ENCODE measurements around the gene C10orf90.

C10orf90 gene

DNA sequence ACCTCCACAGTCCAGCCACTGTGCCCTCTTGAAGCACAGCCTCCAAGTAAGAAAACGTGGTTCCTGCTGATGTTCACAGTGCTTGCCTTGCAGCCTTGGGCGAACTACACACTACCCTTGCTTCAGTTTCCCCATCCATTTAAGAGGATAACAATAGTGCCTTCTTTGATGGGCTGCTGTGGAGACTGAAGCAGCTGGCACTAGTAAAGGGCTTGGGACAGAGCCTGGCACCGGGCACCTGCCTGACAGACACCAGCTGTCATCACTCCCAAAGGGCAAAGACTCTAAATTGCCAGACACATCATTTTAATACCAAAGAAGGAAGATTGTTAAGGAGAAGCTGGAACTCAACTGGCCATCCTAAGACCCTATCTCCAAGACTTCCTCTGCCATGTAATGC lies 3.1 kb upstream of the C10orf90 start:
- DNase-seq (ENCODE audit: low read depth in 2 of 2), result no peak

- DNase-seq (ENCODE audit: low read depth in 2 of 2), result no peak
Observed at GRCh38 chr10:126671402-126671975, 996 bp upstream of the C10orf90 start.

- DNase-seq (ENCODE audit: low read depth in 2 of 2), result no peak
Observed at GRCh38 chr10:126670895-126671261, 385 bp upstream of the C10orf90 start.

- no peak for DNase-seq (ENCODE audit: low read depth in 2 of 2)
Observed at GRCh38 chr10:126669168-126669567, 1.3 kb downstream of the C10orf90 start.

- DNase-seq (ENCODE audit: low read depth in 2 of 2), result no peak
Observed at GRCh38 chr10:126668505-126668904, 2.0 kb downstream of the C10orf90 start.

DNA sequence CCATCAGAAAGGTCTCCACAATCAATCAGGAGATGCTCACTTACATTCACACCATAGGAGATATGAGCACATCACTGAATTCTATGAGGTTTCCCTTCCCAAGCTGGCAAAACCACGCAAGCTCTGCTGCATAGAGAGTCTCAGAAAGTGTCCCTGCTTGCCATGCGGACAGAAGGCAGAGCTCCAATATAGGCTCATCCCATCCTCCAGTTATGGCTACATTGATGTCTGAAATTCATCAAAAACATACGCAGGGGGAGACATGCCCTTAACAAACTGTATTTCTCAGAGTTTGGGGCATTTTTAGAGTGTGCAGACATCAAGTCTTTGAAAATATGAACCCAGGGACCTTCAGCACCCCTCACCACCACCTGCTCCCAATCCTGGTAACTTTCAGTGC lies 2.9 kb downstream of the C10orf90 start:
- no peak for DNase-seq (ENCODE audit: low read depth in 2 of 2)

- DNase-seq (ENCODE audit: low read depth in 2 of 2), result no peak
Observed at GRCh38 chr10:126665207-126665606, 5.3 kb downstream of the C10orf90 start.

- no peak for DNase-seq (ENCODE audit: low read depth in 2 of 2)
Observed at GRCh38 chr10:126663880-126664279, 6.6 kb downstream of the C10orf90 start.

GRCh38 chr10:126663328-126663727 lies 7.2 kb downstream of the C10orf90 start:
- no peak for DNase-seq (ENCODE audit: low read depth in 2 of 2)

GRCh38 chr10:126661841-126662515 lies 8.5 kb downstream of the C10orf90 start:
- DNase-seq (ENCODE audit: low read depth in 2 of 2), result no peak

DNA sequence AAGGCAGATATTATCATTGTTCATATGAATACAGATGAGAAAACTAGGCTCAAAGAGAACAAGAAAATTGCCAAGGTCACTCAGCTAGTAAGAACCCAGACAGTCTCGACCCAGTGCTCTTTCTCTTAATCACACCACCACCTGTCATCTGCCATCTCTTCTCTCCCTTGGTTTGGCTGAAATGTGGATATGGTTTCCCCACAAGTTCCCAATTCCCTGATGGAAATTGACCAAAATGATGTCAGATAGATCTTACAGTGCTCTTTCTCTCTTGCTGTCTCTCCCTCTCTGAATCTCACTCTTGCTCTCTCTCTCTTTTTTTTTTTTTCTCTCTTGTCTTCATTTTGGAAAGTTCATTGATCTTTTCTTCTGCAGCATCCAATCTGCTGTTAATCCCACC lies 9.1 kb downstream of the C10orf90 start:
- no peak for DNase-seq (ENCODE audit: low read depth in 2 of 2)

DNA sequence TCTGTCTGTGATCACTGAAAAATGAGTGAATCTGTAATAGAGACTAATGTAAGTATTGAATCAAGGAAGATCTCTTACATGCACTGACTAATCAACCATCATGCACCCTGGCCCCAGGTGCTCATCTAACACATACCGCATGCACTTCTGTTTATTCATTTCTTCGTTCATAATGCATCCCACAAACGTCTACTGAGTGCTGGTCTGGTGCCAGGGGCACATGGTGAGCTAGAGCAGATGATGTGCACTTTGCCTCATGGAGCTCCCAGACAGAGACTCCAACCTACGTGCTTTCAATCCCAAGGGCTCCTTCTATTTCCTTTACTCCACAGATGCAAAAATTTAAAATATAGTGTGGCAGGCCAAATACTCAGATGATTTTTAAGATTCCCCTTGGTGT lies 10.7 kb downstream of the C10orf90 start:
- no peak for DNase-seq (ENCODE audit: low read depth in 2 of 2)

DNA sequence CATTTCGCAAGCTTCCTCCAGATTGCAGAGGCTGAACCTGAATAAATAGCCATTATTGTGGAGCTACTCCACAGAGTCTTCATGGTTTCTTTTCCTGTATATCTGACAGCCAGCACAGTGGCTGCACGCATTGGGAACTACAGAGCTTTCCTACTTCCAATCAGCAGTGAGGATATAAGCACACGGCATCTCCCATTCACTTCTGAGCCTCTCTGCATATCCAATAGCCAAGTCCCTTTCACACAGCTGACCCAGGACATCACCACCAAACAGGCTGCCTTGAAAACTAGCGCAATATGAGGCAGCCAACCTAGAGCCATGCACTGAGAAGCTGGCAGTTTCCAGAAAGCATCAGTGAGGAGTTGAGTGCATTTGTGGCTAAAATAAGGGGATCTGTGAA lies 11.6 kb downstream of the C10orf90 start:
- DNase-seq (ENCODE audit: low read depth in 2 of 2), result no peak

GRCh38 chr10:126654579-126654978 lies 15.9 kb downstream of the C10orf90 start:
- DNase-seq (ENCODE audit: low read depth in 2 of 2), result no peak

DNA sequence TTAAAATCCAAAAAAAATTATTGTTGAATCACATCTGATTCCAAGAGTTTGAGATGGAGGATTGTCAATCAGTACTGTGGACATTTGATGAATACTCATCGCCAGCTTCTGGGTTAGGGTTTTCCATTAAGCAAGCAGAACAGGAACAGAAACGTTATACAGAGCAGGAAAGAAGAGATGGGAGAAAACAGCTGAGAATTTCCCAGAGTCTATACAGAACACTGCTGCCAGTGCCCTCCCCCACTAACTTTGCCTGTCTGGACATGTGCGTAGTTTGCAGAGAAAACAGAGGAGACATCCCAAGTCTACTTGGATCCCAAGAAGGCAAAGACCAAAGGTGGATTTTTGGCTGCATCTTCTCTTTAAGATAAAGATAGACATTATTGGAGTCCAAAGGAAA lies 19.0 kb downstream of the C10orf90 start:
- DNase-seq (ENCODE audit: low read depth in 2 of 2), result no peak

- DNase-seq (ENCODE audit: low read depth in 2 of 2), result no peak
Observed at GRCh38 chr10:126650161-126650560, 20.3 kb downstream of the C10orf90 start.

GRCh38 chr10:126647116-126647515 lies 23.4 kb downstream of the C10orf90 start:
- DNase-seq (ENCODE audit: low read depth in 2 of 2), result no peak

- DNase-seq (ENCODE audit: low read depth in 2 of 2), result no peak
Observed at GRCh38 chr10:126646110-126646509, 24.4 kb downstream of the C10orf90 start.

GRCh38 chr10:126640401-126640800 lies 30.1 kb downstream of the C10orf90 start:
- DNase-seq (ENCODE audit: low read depth in 2 of 2), result no peak

- no peak for DNase-seq (ENCODE audit: low read depth in 2 of 2)
Observed at GRCh38 chr10:126639084-126639483, 31.4 kb downstream of the C10orf90 start.

GRCh38 chr10:126638542-126638941 lies 32.0 kb downstream of the C10orf90 start:
- no peak for DNase-seq (ENCODE audit: low read depth in 2 of 2)

- no peak for DNase-seq (ENCODE audit: low read depth in 2 of 2)
Observed at GRCh38 chr10:126637501-126637900, 33.0 kb downstream of the C10orf90 start.

DNA sequence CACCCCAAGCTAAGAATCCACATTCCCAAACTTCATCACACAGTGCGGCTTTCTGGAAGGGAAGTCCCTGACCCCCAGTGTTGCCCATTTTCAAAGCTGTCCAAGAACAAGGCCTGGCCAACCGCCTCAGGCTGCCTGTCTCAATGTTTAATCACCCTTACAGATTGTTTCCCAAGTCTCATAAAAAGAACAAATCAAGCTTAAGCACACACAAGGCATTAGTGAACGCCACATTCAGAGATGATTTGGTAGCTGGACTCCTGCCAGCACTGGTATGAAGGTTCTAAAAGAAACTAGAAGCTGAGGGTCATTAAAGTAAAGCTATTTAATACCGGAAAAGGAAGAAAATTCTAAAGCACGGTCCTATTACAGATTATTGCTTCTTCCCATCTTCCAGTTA lies 35.6 kb downstream of the C10orf90 start:
- DNase-seq (ENCODE audit: low read depth in 2 of 2), result no peak

DNA sequence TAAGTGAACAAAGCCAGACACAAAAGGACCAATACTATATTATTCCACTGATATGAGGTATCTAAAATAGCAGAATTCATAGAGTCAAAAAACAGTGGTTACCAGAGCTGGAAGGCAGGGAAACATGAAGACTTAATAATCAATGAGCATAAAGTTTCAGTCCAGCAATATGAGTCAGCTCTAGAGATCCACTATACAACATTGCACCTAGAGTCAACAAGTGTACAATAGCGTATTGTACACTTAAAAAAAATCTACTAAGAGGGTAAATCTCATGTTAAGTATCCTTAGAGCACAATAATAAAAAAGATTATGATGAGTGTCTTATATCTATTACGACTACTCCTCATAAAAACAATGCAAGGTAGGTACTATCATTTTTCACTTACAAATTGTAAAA lies 36.1 kb downstream of the C10orf90 start:
- no peak for DNase-seq (ENCODE audit: low read depth in 2 of 2)

All from stimulated activated CD4-positive, alpha-beta T cell treated with anti-CD3 and anti-CD28 coated beads, Interleukin-1b, Interleukin-23, amount 100 ng/mL, for 1 hour (primary cell).